CD4-positive, alpha-beta memory T cell (primary cell): ENCODE results near the gene ZBTB45. TPM values are rescaled to one million over a fixed set of nuclear protein-coding genes. Genes with fewer than 3 reads are reported as not detected.

ENCODE experiments used
- CTCF ChIA-PET: fragments of 350-600 bp; sonication (Branson Sonifier 250); formaldehyde crosslinking; loops from one replicate; lab custom pipeline; 2021; ENCODE audit warnings: inconsistent platforms; ENCODE audit not compliant: partially characterized antibody; lab: Charles Lee
- POLR2A ChIA-PET: fragments of 350-600 bp; sonication (Branson Sonifier 250); formaldehyde crosslinking; loops from one replicate; lab custom pipeline; 2021; ENCODE audit not compliant: partially characterized antibody; lab: Charles Lee
- DNase-seq, 5 donors: peaks; one replicate each; pipeline versions ENCODE4 v3.0.0 to v3.0.0-alpha.2; 2020 to 2022; ENCODE audit warnings: mixed read lengths in 1 of 5
- H3K27ac ChIP-seq: one replicate; pipeline ENCODE4 v1.7.0; 2013; ENCODE audit warnings: low read depth, low read length
- H3K27me3 ChIP-seq: 2 replicates; pipeline ENCODE4 v1.7.0; 2013; ENCODE audit warnings: mild to moderate bottlenecking, low read length, moderate library complexity; ENCODE audit not compliant: insufficient read depth
- H3K36me3 ChIP-seq: 2 replicates; pipeline ENCODE4 v1.7.0; 2013; ENCODE audit warnings: mild to moderate bottlenecking, low read length, moderate library complexity; ENCODE audit not compliant: insufficient read depth
- H3K4me1 ChIP-seq: 2 replicates; pipeline ENCODE4 v1.7.0; 2013; ENCODE audit warnings: mild to moderate bottlenecking, low read length, moderate library complexity; ENCODE audit not compliant: insufficient read depth
- H3K4me3 ChIP-seq, 2 donors: one replicate each; pipeline ENCODE4 v1.7.0; 2013; ENCODE audit warnings: low read length in 2 of 2, mild to moderate bottlenecking in 1 of 2
- H3K9me3 ChIP-seq, 2 donors: one replicate each; pipeline ENCODE4 v1.7.0; 2013; ENCODE audit warnings: low read length in 2 of 2, control low read depth in 1 of 2; ENCODE audit not compliant: control insufficient read depth in 1 of 2
- H3K27ac Mint-ChIP-seq, 7 donors: one replicate each; pipeline ENCODE4 v1.8.0; 2020 to 2021; ENCODE audit warnings: mixed read lengths in 7 of 7, mild to moderate bottlenecking in 6 of 7, inconsistent platforms in 3 of 7, moderate library complexity in 3 of 7
- H3K27me3 Mint-ChIP-seq, 2 donors: one replicate each; pipeline ENCODE4 v1.8.0; 2020 to 2021; ENCODE audit warnings: mixed read lengths in 2 of 2
- H3K36me3 Mint-ChIP-seq, 2 donors: one replicate each; pipeline ENCODE4 v1.8.0; 2020 to 2021; ENCODE audit warnings: mixed read lengths in 2 of 2, inconsistent platforms in 1 of 2, mild to moderate bottlenecking in 1 of 2
- H3K4me1 Mint-ChIP-seq, 4 donors: one replicate each; pipeline ENCODE4 v1.8.0; 2020 to 2021; ENCODE audit warnings: mixed read lengths in 4 of 4, mild to moderate bottlenecking in 1 of 4
- H3K4me3 Mint-ChIP-seq, 8 donors: one replicate each; pipeline ENCODE4 v1.8.0; 2020 to 2021; ENCODE audit warnings: mixed read lengths in 8 of 8, mild to moderate bottlenecking in 7 of 8, moderate library complexity in 6 of 8, inconsistent platforms in 3 of 8
- H3K9me3 Mint-ChIP-seq, 8 donors: one replicate each; pipeline ENCODE4 v1.8.0; 2020 to 2021; ENCODE audit warnings: mixed read lengths in 8 of 8, mild to moderate bottlenecking in 5 of 8, inconsistent platforms in 3 of 8, moderate library complexity in 1 of 8
- intact Hi-C: fragments of 100-400 bp; cut with micrococcal nuclease; formaldehyde crosslinking; loops from one replicate; pipeline ENCODE4 v1.15.1; 2023
- microRNA-seq: library from miRNA; unstranded; fragments of <30 nt; microRNA quantifications from one replicate; pipeline ENCODE4 v1.2.0, GENCODE V29; 2021; ENCODE audit warnings: borderline replicate concordance, borderline number of aligned reads, borderline microRNAs expressed, mixed read lengths
- polyA plus RNA-seq, 2 donors: library from polyadenylated mRNA; unstranded; fragments of 300-500 nt; fragmentation: Illumina TruSeq; gene quantifications; one replicate each; pipeline ENCODE4 v1.2.3, GENCODE V29; 2021
- total RNA-seq, 2 experiments: library from RNA; stranded (reverse); gene quantifications; one replicate each; pipeline ENCODE4 v1.2.3, GENCODE V29; 2021

ZBTB45 gene
- total and polyA plus RNA-seq, 4 experiments from 2014 or later = 1.9 to 19.8 (median 13.0) TPM

GRCh38 chr19:58466089-58466759 is 53.4 kb downstream of the ZBTB45 start:
- Mint-ChIP-seq H3K27ac (peak overlapping the region in 6 of 7 donors; percentile 31 to 92 (median 88)), H3K4me1 (peaks cover 14 to 32% (median 22%) of the 10 kb centered on the region in 4 donors)
- H3K27ac ChIP-seq = no peak overlapping the region

More at GRCh38 chr19:58466089-58466759, 53.4 kb downstream of the ZBTB45 start:
- peaks cover 0 to 1% of the 10 kb centered on the region in 2 donors for H3K27me3 Mint-ChIP-seq
- no peaks in the 10 kb centered on the region for H3K9me3 Mint-ChIP-seq
- Histone ChIP-seq H3K4me3 (peak overlapping the region; percentile 47 to 83), H3K36me3 (peaks cover 4% of the 10 kb centered on the region), H3K27me3 (no peaks in the 10 kb centered on the region), H3K4me1 (peaks cover 20% of the 10 kb centered on the region), H3K9me3 (no peaks in the 10 kb centered on the region)
- H3K4me3 Mint-ChIP-seq = peak overlapping the region; percentile 82 to 91 (median 87)
- peaks cover 0 to 15% of the 10 kb centered on the region in 2 donors for H3K36me3 Mint-ChIP-seq
- intact Hi-C loops = loop anchor here (1.0 to 2.0 kb wide), 6 partner anchors 9 to 283 kb away; partner anchors contain the start of genes ZNF132, ZNF274 and ZNF324B
- DNase-seq = no peak
- POLR2A ChIA-PET = interaction anchor here (0.5 to 2.0 kb wide), 7 partner anchors 9 to 84 kb away, joined by 3 to 8 read pairs (median 5); partner anchors contain the start of genes TRIM28, ZBTB45, ZNF132 and ZNF324B
- CTCF ChIA-PET = no interaction called here

Small RNA genes within 50 kb of the gene (microRNA-seq; reads per million reads assigned to microRNA genes)
- gene MIR6807 = not detected

Other genes starting within 250 kb of the ZBTB45 start
- 10 to 100 TPM in 1 of 2 experiments, 1 to 10 TPM in 1; 9.5 to 10.2 TPM for gene ZNF8, start 240.9 kb downstream of the ZBTB45 start, total RNA-seq
- under 1 TPM; 0.63 to 0.94 TPM for gene ZNF8, start 240.9 kb downstream of the ZBTB45 start, polyA plus RNA-seq
- 10 to 100 TPM; 72.3 to 76.6 TPM for gene ERVK3-1, start 214.4 kb downstream of the ZBTB45 start, total RNA-seq
- 10 to 100 TPM; 59.3 to 73.9 TPM for gene ERVK3-1, start 214.4 kb downstream of the ZBTB45 start, polyA plus RNA-seq
- gene ZSCAN22, start 192.8 kb downstream of the ZBTB45 start, total RNA-seq = 1 to 10 TPM; 5.0 to 5.3 TPM
- 1 to 10 TPM in 1 of 2 donors, under 1 TPM in 1; 0.36 to 3.5 TPM for gene ZSCAN22, start 192.8 kb downstream of the ZBTB45 start, polyA plus RNA-seq
- 10 to 100 TPM; 15.8 to 19.0 TPM for gene A1BG, start 166.3 kb downstream of the ZBTB45 start, total RNA-seq
- 10 to 100 TPM; 44.7 to 47.9 TPM for gene A1BG, start 166.3 kb downstream of the ZBTB45 start, polyA plus RNA-seq
- gene ZNF497, start 157.1 kb downstream of the ZBTB45 start, total RNA-seq = 1 to 10 TPM; 1.7 to 2.0 TPM
- 1 to 10 TPM in 1 of 2 donors, under 1 TPM in 1; 0.46 to 1.2 TPM for gene ZNF497, start 157.1 kb downstream of the ZBTB45 start, polyA plus RNA-seq
- gene ZNF837, start 138.8 kb downstream of the ZBTB45 start, total RNA-seq = 1 to 10 TPM; 3.4 to 3.5 TPM
- 1 to 10 TPM; 3.8 to 4.6 TPM for gene ZNF837, start 138.8 kb downstream of the ZBTB45 start, polyA plus RNA-seq
- gene RPS5, start 132.5 kb downstream of the ZBTB45 start, total RNA-seq = 1,000 to 10,000 TPM; 1,267 to 1,360 TPM
- 1,000 to 10,000 TPM; 1,172 to 1,304 TPM for gene RPS5, start 132.5 kb downstream of the ZBTB45 start, polyA plus RNA-seq
- under 1 TPM in 1 of 2 experiments, not detected in 1; 0.47 TPM for gene RNF225, start 124.2 kb downstream of the ZBTB45 start, total RNA-seq
- not detected for gene RNF225, start 124.2 kb downstream of the ZBTB45 start, polyA plus RNA-seq
- 10 to 100 TPM; 10.3 to 10.7 TPM for gene ZNF584, start 111.2 kb downstream of the ZBTB45 start, total RNA-seq
- gene ZNF584, start 111.2 kb downstream of the ZBTB45 start, polyA plus RNA-seq = 1 to 10 TPM; 6.6 to 9.1 TPM
- gene ZNF132, start 79.7 kb downstream of the ZBTB45 start, total RNA-seq = 10 to 100 TPM in 1 of 2 experiments, 1 to 10 TPM in 1; 9.5 to 11.7 TPM
- 1 to 10 TPM in 1 of 2 donors, under 1 TPM in 1; 0.43 to 1.8 TPM for gene ZNF132, start 79.7 kb downstream of the ZBTB45 start, polyA plus RNA-seq
- 10 to 100 TPM; 13.1 to 13.7 TPM for gene ZNF324B, start 68.2 kb downstream of the ZBTB45 start, total RNA-seq
- gene ZNF324B, start 68.2 kb downstream of the ZBTB45 start, polyA plus RNA-seq = 1 to 10 TPM; 1.2 to 1.5 TPM
- 10 to 100 TPM; 27.6 TPM for gene ZNF324, start 52.7 kb downstream of the ZBTB45 start, total RNA-seq
- gene ZNF324, start 52.7 kb downstream of the ZBTB45 start, polyA plus RNA-seq = 10 to 100 TPM in 1 of 2 donors, 1 to 10 TPM in 1; 5.6 to 17.0 TPM
- 10 to 100 TPM; 16.4 to 19.5 TPM for gene ZNF446, start 43.5 kb downstream of the ZBTB45 start, total RNA-seq
- 1 to 10 TPM; 1.4 to 5.5 TPM for gene ZNF446, start 43.5 kb downstream of the ZBTB45 start, polyA plus RNA-seq
- 10 to 100 TPM; 10.5 to 12.2 TPM for gene SLC27A5, start 7.8 kb downstream of the ZBTB45 start, total RNA-seq
- gene SLC27A5, start 7.8 kb downstream of the ZBTB45 start, polyA plus RNA-seq = 10 to 100 TPM; 16.1 to 23.6 TPM
- 100 to 1,000 TPM; 342 to 348 TPM for gene TRIM28, start 24.3 kb upstream of the ZBTB45 start, total RNA-seq
- gene TRIM28, start 24.3 kb upstream of the ZBTB45 start, polyA plus RNA-seq = 10 to 100 TPM; 19.4 to 70.9 TPM
- 10 to 100 TPM; 81.1 to 88.4 TPM for gene CHMP2A, start 35.3 kb upstream of the ZBTB45 start, total RNA-seq
- gene CHMP2A, start 35.3 kb upstream of the ZBTB45 start, polyA plus RNA-seq = 100 to 1,000 TPM; 200 to 238 TPM
- 10 to 100 TPM; 55.1 to 58.3 TPM for gene UBE2M, start 38.8 kb upstream of the ZBTB45 start, total RNA-seq
- 10 to 100 TPM; 12.4 to 23.8 TPM for gene UBE2M, start 38.8 kb upstream of the ZBTB45 start, polyA plus RNA-seq
- gene MZF1, start 53.5 kb upstream of the ZBTB45 start, total RNA-seq = 10 to 100 TPM; 42.7 to 44.4 TPM
- 1 to 10 TPM; 5.2 to 8.9 TPM for gene MZF1, start 53.5 kb upstream of the ZBTB45 start, polyA plus RNA-seq